HG03432 (cell line): ENCODE data around the gene MLXIP.

Source experiments
- ATAC-seq: cut with Tn5 transposase; IDR thresholded peaks from one replicate; pipeline ENCODE4 v1.9.1; 2021; ENCODE audit warnings: mild to moderate bottlenecking, moderate library complexity; ENCODE audit not compliant: unreplicated experiment

MLXIP gene

DNA sequence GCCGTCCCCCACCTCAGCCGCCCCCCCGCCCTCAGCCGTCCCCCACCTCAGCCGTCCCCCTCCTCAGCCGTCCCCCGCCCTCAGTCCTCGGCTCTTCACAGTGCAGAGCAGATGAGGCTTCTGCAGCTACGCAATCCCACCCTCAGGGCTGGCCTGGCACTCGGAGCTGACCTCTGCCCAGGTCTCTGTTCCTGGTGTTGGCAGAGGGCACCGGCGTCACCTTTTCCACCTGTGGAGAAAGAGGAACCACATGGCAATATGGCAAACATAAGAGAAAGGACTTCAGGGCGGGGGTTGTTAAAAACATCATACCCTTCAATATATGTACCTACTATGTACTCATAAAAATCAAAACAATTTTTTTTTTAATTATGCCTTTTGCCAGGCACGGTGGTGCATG, 45.8 kb downstream of the MLXIP start:
- ATAC-seq = no peak

DNA sequence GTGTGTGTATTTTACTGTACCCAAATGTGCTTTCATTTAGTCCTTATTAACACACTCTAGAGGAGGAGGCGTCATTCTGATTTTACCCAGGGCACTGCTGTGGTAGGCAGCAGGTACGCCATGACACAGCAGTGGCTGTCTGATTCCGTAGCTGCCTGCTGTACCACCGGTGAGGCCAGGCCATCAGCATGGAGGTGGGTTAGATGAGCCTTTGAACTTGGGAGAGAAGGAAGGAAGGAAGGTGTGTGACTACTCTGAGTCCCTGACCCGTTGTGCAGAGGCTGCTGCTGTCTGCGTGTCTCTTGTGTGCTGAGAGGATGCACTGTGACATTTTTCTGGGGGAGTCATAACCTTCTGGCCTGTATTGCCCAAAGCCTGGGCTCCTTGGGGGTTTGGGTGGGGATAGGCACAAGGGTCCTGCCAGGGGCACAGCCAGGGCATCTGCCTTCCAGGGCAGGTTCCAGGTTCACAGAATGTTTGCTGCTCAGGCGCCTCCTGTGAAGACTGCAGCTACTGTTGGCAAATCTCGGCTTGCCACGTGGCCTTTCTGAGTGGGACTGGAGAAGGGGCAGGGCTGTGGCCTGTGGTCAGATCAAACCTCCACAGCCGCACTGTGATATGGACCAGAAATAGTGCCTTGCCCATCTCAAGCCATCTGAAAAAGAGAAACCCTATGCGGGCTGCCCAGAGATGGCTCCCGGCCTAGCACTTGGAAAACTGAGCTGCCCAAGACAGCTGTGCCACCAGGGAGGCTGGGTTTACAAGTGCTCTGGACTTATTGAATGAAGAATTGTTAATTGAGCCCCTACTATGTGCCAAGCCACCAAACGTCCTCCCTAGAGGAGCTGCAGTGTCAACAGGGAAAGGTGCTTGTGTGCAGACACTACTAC, 47.1 kb downstream of the MLXIP start:
- no peak for ATAC-seq

DNA sequence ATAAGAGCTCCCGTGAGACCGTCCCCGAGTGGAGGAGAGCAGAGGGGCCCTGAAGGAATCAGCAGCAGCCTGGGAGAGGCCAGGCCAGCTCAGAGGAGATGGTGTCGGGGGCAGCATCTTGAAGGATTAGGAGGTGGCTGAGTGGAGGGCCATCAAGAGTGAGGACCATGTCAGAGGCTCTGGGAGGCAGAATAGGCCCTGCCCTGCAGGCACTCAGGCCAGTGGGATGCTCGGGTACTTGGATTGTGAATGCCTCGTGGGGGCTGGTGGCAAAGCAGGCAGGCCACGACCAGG, 47.7 kb downstream of the MLXIP start:
- no peak for ATAC-seq

DNA sequence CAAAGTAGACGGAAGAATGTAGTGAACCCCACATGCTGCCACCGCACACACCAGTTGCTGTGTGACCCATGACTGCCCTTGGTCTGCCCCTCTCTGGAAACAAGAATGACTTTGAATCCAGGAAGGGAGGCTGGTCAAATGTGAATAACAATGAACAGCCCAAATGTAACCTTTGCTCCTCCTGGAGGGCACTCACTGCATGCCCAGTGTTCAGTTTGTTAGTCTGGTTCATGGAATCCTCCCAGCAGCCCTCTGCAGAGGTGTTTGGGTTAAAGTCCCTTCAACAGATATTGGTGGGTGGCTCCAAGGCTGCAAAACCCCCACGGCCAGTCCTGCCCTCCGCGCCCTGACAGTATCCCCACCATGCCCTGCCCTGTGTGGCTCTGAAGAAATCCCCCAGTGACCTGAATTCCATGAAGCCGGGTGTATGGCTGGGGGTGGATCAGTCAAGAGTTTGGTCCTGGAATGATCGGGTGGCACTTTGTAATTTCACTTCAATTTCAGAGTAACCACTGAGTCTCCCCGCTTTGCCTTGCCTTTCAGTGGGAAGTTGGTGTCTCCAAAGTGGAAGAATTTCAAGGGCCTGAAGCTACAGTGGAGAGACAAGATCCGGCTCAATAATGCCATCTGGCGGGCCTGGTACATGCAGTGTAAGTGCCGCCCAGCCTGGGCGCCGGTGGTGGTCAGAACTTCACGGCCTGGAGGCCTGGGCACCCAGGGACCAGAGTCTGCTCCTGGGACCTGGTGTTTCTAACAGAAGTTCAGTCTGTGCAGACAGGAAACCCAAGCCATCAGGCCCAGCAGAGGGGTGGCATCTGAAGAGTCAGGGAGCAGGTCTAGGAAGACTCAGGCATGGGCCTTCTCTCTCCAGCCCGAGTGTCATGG, 48.4 kb downstream of the MLXIP start:
- ATAC-seq = no peak

DNA sequence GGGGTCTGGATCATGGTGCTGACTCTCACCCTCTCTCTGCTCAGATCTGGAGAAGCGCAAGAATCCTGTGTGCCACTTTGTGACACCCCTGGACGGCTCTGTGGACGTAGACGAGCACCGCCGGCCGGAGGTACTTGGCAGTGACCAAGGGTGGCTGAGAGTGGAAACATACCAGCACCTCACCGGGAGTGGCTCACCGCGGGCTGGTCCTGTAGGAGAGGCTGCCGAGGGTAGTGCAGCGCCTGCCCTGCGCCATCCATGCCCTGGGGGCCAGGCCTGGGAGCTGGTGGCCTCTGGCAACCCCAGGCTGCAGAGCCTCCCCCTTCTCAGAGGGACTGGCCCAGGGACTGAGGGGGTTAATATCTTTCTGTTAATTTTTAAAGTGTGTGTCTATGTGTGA, 49.3 kb downstream of the MLXIP start:
- no peak for ATAC-seq

DNA sequence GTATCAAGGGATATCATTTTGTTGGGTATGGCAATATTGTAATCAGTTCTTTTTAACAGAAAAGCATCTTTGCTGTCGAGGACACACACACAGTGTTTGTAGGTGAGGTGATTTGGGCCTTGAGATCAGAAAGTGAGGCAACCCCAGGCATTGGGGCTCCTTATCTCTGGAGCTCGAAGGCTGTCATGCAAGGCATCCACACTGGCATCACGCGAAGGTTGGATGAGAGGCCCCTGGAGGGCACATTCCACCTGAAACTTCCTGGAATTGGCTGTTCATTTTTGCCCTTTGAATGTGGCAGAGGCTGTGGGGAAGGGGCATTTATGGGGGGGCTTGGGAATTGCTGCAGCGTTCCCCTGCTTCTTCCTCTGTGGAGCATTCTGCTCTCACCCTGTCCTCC, 49.9 kb downstream of the MLXIP start:
- ATAC-seq = no peak

DNA sequence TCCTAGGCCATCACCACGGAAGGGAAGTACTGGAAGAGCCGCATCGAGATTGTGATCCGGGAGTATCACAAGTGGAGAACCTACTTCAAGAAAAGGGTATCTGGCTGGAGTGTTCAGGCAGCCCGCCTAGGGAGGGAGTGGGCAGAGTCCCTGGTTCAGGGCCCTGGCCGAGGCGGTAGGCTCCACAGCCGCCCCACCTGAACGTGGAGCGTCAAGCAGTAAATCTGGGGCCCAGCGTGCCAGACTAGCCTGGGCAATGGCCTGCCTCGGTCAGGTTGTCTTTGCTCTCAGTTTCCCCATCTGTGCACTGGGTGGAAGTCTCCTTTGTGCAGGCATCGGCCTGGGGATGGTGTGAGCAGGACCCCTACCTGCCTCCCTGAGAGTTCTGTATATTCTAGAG, 50.6 kb downstream of the MLXIP start:
- no peak for ATAC-seq

DNA sequence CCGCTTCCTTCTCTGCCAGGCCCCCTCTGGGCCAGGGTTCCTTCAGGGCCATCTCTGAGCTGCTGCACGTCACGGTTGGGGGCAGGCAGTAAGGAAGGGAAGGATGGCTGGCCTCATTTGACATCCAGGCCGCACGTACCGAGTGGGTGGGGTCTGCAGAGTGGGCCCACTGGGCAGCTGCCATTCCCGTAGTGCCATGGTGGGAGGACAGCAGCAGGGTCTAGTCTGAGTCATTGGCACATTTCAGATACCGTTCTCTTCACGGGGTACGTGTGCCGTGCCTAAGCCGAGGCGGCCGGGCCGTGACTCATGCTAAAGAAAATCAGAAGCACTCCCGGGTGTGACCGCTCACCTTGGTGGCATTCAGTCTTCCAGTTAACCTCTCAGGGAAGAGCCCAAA, 51.6 kb downstream of the MLXIP start:
- no peak for ATAC-seq

DNA sequence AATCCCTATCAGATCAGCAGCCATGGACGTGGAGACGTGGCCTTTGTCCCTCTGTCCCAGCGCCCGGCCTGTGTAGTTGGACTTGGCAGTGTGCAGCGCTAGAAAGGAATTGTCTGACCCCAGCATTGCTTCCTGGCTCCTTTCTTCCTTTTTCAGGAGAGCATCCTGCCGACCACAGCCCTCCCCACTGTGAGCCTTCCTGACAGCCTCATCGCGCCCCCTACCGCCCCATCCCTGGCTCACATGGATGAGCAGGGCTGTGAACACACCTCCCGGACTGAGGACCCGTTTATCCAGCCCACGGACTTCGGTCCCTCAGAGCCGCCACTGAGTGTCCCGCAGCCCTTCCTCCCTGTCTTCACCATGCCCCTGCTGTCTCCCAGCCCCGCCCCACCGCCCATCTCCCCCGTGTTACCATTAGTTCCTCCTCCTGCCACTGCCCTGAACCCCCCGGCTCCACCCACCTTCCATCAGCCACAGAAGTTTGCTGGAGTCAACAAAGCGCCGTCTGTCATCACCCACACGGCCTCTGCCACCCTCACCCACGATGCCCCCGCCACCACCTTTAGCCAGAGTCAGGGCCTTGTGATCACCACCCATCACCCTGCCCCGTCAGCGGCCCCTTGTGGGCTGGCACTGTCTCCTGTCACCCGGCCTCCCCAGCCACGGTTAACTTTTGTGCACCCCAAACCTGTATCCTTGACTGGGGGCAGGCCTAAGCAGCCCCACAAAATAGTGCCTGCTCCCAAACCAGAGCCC, 54.8 kb downstream of the MLXIP start:
- no peak for ATAC-seq

DNA sequence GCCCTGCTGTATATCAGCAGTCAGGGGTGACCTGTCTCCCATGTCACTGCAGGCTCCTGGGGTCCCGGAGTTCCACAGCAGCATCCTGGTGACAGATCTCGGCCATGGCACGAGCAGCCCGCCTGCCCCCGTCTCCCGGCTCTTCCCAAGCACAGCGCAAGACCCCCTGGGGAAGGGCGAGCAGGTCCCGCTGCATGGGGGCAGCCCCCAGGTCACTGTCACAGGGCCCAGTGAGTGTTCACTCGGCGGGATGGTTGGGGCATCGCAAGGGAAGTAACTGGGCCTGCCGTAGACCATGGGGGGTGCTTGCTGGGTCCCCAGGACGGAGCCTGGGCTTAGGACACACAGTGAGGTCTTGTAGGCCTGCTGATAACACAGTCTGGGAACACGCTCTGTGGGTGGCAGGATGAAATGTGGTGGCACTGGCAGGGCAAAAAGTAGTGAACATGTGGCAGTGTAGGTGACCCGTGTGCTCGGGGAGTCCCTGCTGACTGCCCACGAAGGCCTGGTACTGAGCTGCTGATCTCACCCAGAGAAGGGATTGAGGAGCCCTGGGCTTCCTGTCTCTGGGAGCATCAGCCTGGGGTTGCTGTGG, 57.0 kb downstream of the MLXIP start:
- ATAC-seq = no peak

DNA sequence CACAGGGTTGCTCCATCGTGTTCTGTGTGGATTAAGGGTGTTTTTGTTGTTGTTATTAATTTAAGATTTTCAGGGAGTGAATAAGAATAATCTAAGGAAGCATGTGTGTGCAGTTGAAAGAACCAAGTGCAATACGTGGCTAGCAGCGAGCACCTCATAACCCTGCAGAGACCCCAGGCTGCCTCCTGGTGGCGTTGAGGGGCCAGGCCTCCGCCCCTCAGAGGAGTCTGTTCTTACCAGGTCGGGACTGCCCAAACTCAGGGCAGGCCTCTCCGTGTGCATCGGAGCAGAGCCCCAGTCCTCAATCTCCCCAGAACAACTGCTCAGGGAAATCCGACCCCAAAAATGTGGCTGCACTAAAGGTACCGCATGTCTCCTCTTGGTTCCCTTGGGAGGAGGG, 58.7 kb downstream of the MLXIP start:
- ATAC-seq = no peak

DNA sequence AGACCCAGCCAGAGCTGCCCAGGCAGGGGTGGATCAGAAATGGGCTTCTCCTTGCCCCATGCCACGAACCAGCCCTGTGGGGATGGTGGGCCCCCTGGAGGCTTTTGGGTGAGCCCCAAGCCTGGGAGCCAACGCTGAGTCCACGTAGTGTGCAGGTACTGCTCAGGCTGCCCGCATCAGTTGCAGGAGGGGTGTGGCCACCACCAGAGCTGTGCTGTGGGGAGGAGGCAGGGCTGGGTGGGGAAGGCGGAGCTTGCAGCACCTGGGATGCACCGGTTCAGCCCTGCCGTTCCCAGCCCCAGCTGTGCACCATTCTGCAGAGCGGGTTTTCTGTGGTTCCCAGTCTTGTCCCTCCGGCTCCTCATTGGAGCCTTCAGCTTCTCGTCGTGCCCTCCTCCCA, 59.1 kb downstream of the MLXIP start:
- no peak for ATAC-seq

DNA sequence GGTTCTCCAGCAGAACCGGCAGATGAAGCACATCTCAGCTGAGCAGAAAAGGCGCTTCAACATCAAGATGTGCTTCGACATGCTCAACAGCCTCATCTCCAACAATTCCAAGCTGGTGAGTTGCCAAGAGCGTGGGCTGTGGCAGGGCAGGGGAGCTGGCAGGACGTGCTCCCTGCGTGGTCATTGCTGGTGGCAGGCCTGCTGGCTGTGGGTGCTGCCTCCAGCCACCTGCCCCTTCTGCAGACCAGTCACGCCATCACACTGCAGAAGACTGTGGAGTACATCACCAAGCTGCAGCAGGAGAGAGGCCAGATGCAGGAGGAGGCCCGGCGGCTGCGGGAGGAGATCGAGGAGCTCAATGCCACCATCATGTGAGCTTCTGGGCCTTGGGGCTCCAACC, 59.6 kb downstream of the MLXIP start:
- ATAC-seq = no peak

DNA sequence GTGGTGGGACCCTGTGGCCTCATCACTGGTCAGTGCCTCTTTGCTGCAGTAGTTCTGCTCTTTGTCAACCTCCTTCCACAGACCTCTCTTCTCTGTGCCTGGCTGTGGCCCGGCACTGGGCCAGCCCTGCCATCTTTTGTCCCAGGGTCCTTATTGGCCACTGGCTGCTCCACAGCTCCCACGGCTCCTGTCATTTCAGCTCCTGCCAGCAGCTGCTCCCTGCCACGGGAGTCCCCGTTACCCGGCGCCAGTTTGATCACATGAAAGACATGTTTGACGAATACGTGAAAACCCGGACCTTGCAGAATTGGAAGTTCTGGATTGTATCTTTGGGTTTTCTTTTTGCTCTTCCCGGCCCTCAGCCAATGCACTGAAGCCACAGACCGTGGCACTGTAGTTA, 60.1 kb downstream of the MLXIP start:
- no peak for ATAC-seq

DNA sequence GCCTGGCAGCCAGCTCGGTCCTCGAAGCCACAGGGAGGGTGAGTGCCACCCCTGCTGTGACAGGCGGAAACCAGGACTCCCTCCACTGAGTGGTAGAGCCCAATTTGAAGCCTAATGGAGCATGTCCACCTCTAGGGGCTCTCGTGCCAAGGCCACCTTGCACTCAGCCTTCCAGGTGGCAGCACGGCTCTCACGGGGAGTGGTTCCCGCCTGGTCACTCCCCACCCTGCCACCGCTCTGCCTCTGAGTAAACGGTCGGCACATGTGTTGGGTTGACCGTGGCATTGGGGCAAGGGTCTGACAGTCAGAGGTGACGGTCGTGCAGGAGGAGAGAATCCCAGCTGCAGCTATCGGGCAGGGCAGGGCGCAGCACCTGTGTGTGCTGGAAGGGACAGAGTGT, 60.7 kb downstream of the MLXIP start:
- no peak for ATAC-seq

DNA sequence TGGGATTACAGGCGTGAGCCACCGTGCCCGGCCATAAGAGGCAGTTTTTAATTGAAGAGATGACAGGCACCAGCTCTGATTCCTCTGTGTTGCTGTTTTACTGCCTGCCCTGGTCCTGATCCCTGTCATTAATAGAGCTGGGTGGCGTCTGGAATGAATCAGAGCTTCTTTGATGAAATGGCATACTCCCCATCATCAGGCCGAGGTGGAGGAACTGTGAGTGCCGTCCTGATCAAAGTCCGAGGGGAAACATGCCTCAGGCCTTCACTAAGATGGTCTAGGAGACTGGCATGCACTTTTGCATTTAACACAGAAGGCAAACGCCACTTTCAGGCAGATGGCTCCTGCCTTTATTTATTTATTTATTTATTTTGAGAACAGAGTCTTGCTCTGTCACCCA, 61.4 kb downstream of the MLXIP start:
- ATAC-seq = no peak

DNA sequence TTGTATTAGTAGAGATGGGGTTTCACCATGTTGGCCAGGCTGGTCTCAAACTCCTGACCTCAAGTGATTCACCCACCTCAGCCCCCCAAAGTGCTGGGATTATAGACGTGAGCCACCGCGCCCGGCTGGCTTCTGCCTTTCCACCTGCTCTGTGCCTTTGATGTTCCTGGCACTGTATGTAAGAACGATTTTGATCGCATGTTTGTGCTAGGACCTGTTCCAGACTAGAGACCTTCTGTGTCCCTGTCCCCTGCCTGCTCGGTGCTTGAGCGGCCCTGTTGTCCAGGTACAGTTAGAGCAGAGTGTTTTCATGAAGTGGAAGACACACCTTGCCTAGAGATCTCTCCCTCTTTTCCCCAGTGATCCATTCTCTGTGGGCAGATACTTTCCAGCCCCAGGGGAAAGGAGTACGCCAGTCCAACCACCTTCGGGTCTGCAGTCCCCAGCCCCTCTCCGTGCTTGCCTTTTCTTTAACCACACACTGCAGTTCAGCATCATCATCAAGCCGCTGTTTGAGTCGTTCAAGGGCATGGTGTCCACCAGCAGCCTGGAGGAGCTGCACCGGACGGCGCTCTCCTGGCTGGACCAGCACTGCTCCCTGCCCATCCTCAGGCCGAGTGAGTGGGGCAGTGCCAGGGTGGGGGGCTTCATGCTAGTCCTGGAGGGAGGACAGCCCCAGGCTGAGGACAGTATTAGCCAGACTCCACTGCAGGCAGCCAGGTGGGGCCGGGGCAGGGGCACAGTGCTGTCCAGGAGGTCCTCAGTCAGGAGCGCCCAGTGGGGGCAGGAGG, 62.1 kb downstream of the MLXIP start:
- no peak for ATAC-seq

DNA sequence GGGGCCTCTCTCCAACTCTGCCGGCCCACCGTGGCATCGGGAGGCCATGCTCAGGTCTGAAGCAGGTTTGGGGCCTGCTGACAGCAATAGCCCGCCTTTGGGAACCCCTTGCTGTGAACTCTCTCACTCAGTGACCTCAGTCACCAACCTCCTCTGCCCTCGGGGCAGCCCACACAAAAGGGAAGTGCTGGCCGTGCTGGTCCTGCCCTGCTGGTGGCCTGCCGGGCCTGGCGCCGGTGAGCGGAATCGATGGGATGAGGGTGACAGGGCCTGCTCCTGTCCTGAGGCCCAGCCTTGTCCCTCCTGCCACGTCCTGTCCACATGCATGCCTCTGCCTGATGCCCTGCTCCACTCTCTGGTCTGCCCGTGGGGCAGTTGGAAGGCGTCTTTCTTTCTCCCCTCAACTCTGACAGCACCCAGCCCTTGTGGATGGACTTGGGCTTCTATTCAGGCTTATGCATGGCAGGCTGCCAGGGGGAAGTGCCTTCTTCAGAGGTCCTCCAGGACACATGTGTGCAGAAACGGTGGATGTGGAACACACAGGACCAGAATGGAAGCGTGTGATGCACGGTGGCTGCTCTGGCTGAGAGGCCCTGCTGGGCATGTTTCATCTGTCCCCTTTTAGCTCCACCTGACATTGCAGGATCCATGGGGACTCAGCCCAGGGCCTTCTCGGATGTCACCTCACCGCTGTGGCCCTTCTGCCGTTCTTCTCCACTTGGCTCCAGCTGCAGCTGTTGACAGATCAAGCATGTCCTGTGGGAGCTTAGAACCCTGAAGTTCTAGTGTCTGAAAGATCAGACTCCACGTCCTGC, 63.6 kb downstream of the MLXIP start:
- no peak for ATAC-seq

DNA sequence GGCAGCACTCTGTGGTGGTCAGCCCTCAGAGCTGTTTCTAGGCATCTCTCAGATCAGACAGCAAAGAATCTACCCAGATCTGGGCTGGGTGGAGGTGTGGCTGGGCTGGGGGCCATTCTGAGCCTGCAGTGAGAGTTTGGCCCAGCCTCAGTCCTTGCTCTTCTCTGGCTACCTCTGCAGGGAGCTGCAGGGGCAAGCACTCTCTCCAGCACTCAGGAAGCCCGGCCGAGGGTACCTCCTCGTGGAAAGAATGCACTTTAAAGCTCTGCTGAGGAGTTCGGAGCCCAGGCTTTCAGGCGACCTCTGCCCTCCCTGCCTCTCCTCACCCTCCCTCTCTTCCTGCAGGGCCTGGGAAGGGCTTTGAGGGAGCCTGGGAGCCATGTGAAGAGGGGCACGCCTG, 64.3 kb downstream of the MLXIP start:
- ATAC-seq = no peak

DNA sequence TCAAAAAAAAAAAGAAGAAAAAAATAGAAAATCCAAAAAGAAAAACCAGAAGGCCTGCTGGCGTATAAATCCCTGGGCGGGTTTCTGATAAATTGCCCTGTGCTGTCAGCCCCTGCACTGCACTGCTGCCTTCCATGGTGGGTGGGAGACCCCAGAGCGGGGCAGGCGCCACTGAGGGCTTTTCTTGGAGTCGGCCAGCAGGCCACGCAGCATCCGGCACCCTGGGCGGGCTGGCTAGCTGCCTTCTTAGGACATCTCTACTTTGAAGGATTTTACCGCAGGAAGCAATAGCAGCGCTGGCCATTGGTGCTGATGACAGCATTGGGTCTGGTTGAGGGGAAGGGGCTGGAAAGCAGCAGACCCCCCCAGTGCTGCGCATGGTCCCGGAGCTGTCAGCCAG, 66.3 kb downstream of the MLXIP start:
- ATAC-seq = no peak
